Amniotic epithelial cell (primary cell): Measurements from ENCODE around the gene C5orf34.
"Not testable (repeated sequence)": the region's sequence is repeated elsewhere in the genome, so short reads cannot be mapped to it uniquely, and the experiment has no call there.

Source experiments
- DNase-seq: peaks from one replicate; pipeline ENCODE4 v3.0.0-alpha.2; 2010; ENCODE audit warnings: low read depth

The C5orf34 gene

DNA sequence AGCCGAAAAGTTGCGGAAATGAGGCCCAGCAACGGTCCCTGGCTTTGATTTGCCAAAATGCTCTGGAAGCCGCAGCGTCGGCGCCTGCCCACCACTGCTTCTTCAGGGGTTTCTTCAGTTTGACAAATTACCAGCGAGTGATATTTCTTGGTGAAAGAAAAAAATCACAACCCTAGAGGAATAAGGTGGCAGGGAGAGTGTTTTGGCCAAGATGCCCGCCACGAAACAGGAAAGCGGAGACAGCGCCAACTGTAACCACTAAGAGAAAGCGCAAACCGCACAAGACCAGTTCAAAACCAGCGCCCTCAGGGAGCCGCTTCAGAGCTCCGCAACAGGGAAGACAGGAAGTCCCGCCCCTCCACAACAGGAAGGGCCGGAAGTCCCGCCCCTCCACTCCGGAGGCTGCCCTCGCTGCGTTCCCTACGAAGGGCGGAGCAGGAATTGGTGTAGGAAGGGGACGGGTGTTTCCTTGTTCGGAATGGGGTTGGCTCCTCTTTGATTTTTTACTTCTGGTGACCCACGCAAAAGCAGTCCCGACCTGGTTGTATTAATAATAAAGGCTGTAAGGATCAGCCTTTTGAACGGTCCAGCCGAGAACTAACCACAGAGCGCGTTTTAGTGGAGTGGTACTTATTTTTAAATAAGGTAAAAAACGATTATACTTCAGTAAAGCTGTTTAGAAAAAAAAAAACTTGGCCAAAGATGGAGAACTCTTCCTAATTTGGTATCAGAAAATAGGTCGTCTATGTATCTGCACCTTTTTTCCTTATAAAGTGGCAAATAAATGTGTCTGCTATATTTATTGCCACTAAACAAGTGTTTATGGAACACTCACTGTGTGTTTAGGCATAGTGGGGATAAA, at the start of gene C5orf34:
C5orf34 (minus strand) TSS at position 333 of the 862 bp plus-strand sequence. CDS start 5,809 bp downstream, outside the sequence.
- DNase-seq = peak; percentile 92

GRCh38 chr5:43564289-43564850, 49.4 kb upstream of the C5orf34 start:
- DNase-seq = no peak

DNA sequence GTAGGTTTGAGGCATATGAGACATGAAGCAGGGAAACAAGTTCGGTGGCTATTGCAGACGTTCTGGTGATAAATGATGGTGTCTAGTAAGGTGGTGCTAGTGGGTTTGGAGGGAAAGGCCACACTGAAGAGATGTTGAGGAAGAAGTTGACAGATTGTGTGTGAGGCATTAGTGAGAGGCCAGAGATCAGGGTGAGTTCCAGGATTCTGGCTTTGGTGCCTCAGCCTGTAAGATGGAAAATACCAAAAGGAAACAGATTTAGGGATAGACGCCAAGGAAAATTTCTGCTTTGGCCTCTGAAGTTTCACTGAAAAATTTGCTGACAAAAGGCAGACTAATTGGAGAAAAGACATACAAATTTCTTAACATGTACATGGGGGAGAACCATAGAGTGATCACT, 48.4 kb upstream of the C5orf34 start:
- DNase-seq = no peak

GRCh38 chr5:43561356-43561755, 46.4 kb upstream of the C5orf34 start:
- DNase-seq = no peak

DNA sequence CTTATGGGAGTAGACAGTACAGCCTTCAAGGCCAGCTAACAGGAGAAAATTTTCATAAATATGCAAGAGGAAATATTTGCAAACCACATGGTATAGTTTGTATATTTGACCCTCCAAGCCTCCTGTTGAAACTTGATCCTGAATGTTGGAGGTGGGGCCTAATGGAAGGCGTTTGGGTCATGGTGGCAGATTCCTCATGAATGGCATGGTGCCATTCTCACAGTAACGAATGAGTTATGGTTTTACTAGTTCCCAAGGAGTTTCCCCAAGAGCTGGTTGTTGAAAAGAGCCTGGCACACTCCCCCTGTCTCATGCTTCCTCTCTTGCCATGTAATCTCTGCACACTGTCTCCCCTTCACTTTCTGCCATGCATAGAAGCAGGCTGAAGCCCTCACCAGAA, 45.2 kb upstream of the C5orf34 start:
- peak; percentile 25 for DNase-seq

- DNase-seq = peak; percentile 85
Observed at GRCh38 chr5:43556857-43557542, 42.1 kb upstream of the C5orf34 start, which contains the start of gene PAIP1. TSS of gene PAIP1 (minus strand) at chr5:43557077. CDS start at chr5:43556846, 231 bp downstream.

DNA sequence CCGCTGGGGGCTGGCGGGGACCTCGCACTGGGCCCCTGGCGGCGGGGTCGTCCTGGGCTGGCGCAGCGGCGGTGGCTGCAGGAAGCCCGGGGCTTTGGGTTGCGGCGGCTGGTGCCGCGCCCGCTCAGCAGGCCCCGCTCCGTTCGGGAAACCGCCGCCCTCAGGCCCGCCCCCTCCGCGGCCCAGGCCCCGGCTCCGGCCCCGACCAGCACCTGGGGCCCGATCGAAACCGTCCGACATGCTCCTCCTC, 41.6 kb upstream of the C5orf34 start:
- DNase-seq = not testable (repeated sequence)

- DNase-seq = peak; percentile 30
Observed at GRCh38 chr5:43555895-43556606, 41.1 kb upstream of the C5orf34 start.

GRCh38 chr5:43554497-43554896, 39.5 kb upstream of the C5orf34 start:
- no peak for DNase-seq

DNA sequence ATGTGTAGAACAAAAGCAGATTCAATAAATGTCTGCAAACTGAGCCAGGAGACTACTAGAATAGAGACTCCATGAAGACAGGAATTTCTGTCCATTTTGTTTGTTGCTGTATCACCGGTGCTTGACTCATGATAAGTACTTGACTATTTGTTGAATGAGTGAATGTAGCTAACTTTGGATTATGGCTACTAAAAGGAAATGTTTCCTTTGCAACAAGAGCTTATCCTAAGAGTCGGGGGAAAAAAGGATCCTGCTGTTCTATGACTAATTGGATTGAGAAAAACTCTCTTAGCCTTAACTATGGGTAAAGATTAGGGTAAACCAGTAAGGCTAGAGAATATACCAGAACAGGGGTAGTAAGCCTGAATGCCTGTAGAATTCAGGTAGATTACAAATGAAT, 38.4 kb upstream of the C5orf34 start:
- DNase-seq = peak; percentile 29

- no peak for DNase-seq
Observed at GRCh38 chr5:43551731-43552130, 36.8 kb upstream of the C5orf34 start.

DNA sequence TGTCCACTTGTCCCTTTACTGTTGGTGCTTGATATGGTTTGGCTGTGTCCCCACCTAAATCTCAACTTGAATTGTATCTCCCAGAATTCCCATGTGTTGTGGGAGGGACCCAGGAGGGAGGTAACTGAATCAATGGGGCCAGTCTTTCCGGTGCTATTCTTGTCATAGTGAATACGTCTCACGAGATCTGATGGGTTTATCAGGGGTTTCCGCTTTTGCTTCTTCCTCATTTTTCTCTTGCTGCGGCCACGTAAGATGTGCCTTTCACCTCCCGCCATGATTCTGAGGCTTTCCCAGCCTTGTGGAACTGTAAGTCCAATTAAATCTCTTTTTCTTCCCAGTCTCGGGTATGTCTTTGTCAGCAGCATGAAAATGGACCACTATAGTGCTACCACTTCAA, 34.3 kb upstream of the C5orf34 start:
- DNase-seq = not testable (repeated sequence)

GRCh38 chr5:43548358-43548757, 33.4 kb upstream of the C5orf34 start:
- no peak for DNase-seq

DNA sequence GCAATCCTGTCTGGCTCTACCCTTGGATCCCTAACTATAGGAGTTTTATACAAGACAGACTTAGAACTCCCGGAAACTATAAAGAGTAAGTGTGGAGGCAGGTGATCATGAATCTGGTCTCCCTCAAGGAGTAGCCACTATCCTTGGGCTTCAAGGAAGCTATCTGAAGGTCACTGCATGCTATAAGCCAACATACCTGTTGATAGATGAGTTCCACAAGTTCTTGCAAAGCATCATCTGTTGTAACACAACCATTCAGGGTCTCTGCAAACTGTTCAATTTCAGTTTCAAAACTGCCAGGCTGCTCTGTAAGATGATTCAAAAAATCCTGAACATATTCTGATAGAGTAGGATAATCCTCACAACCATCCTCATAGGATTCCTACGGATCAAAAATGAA, 32.6 kb upstream of the C5orf34 start:
- no peak for DNase-seq

- peak; percentile 51 for DNase-seq
Observed at GRCh38 chr5:43543434-43543833, 28.5 kb upstream of the C5orf34 start.

DNA sequence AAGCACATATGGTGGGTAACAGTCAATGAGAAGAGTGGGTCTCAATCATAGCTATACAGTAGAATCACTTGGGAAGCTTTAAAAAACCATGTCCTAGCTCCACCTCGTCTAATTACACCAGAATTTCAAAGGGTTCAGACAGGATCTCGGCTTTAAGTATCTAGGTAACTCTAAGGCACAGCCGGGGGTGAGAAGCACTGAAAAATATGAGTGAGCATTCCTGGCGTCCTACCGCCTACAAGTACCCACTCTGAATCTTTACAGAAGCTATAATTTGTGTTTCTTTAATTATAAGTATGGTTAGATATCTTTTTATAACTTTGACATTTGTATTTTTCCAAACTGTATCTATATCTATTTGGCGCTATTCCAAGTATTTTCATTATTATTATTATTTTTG, 25.8 kb upstream of the C5orf34 start:
- DNase-seq = no peak

DNA sequence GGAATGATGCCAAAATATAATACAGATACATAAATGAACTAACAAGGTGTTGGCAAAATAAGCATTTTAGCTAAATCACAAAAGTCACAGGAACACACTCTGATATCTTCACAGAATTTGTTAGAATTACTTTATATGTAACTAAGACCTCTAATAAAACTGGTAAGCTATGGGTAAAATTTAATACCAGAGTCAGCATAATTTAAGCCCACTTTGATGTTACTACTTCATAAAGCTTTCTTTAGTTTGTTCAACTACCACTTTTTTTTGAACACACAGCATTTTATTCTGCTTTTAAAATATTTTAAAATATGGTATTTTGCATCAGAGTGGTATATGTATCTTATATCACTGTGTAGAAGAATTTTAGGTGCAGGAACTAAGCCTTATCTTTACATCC, 22.0 kb upstream of the C5orf34 start:
- DNase-seq = no peak

- DNase-seq = no peak
Observed at GRCh38 chr5:43533646-43534045, 18.7 kb upstream of the C5orf34 start.

- DNase-seq = no peak
Observed at GRCh38 chr5:43530648-43531047, 15.7 kb upstream of the C5orf34 start.

DNA sequence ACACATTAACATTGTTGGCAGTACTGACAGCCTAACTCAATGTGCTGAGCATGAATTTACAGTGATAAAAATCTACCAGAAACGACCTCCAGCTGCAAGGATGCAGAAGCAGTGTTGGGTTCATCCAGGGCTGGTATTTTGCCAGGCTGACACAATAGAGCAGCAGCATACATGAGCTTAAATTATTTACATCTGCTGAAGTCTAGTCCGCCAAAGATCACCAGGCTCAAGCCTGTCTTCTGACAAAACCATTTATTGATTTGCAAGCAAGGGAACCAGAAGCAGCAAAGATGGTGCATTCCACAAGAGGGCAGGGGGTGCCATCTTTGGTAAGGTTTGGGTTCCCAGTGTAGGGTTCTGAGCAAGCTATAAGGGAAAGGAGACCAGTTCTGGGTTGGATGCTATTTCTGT, 8.7 kb upstream of the C5orf34 start:
- no peak for DNase-seq

- no peak for DNase-seq
Observed at GRCh38 chr5:43520615-43521014, 5.7 kb upstream of the C5orf34 start.

DNA sequence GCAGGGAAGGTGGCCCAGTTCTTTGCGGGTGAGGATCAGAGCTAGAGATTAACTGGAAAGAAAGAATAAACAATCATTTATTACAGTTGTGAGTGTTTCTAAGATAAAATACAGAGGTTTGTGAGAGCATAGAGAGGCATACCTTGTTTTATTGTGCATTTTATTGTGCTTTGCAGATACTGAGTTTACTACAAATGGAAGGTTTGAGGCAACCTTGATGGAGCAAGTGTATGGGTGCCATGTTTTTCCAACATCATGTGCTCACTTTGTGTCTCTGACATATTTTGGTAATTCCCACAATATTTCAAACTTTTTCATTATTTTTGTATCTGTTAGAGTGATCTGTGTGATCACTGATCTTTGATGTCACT, 715 bp upstream of the C5orf34 start:
- DNase-seq = no peak

GRCh38 chr5:43514471-43514815, 505 bp downstream of the C5orf34 start:
- DNase-seq = peak; percentile 88
